Measurements from ENCODE around the gene ABCB11. TPM values are rescaled to one million over a fixed set of nuclear protein-coding genes. Genes with fewer than 3 reads are reported as not detected.
"Not testable (repeated sequence)": the region's sequence is repeated elsewhere in the genome, so short reads cannot be mapped to it uniquely, and the experiment has no call there.

ABCB11 gene
- polyA plus RNA-seq, 1 donor, result 5.3 TPM

DNA sequence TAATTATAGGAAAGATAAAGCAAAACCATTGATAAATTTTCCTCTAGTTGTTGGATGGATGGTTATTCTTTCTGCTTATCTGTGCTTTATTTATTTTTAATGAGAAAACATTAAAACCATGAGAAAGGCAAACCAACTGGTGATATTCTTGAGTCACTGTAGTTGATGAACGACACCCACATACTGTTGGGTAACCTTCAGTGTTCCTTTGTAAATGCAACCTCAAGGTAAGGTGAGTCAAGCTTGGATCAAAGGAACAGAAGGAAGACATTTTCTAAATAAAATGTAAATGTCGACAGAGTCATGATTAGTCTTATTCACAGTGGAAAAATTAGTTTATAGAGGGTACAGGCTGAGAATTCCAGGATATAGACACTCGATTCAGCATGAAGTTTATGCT is 12.7 kb downstream of the ABCB11 start:
- no peak for DNase-seq
- no peaks in the 10 kb centered on the region for H3K36me3 ChIP-seq (ENCODE audit: control insufficient read depth, insufficient read depth, low read length)
- no peaks in the 10 kb centered on the region for H3K27me3 ChIP-seq (ENCODE audit: control insufficient read depth, insufficient read depth, low read length)
- H3K4me3 ChIP-seq (ENCODE audit: low read length), result no peak overlapping the region
- WGBS (ENCODE audit: insufficient coverage, low lambda C conversion rate), result 75% methylated on average over 1 of the region's 3 CpGs
- H3K9me3 ChIP-seq (ENCODE audit: control insufficient read depth, low read depth, low read length), result no peaks in the 10 kb centered on the region
- no peaks in the 10 kb centered on the region for H3K4me1 ChIP-seq (ENCODE audit: control insufficient read depth, insufficient read depth, low read length)
- no peak overlapping the region for H3K27ac ChIP-seq (ENCODE audit: low read length)

DNA sequence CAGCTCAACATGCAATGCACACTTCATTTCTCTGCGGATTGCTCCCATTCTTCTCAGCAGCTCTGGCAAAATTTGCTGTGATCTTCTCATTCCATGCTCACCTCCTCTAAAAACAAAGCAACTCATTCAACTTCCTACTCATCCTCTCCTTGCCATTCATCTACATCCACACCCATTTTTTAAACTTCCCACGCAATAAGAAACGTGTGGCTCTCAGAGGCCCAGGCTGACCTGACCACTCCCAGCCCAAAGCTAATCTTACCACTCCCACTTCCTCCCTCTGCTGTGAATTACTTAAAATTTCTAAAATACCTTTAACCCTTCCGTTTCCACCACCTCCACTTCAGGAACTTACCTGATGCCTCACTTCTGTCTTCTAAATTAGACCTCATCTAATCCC is 15.2 kb downstream of the ABCB11 start:
- WGBS (ENCODE audit: insufficient coverage, low lambda C conversion rate), result 83% methylated on average over 2 of the region's 4 CpGs
- peaks cover 10% of the 10 kb centered on the region for H3K4me1 ChIP-seq (ENCODE audit: control insufficient read depth, insufficient read depth, low read length)
- no peak for DNase-seq
- H3K27ac ChIP-seq (ENCODE audit: low read length), result no peak overlapping the region
- H3K4me3 ChIP-seq (ENCODE audit: low read length), result no peak overlapping the region
- no peaks in the 10 kb centered on the region for H3K36me3 ChIP-seq (ENCODE audit: control insufficient read depth, insufficient read depth, low read length)
- H3K27me3 ChIP-seq (ENCODE audit: control insufficient read depth, insufficient read depth, low read length), result no peaks in the 10 kb centered on the region
- H3K9me3 ChIP-seq (ENCODE audit: control insufficient read depth, low read depth, low read length), result no peaks in the 10 kb centered on the region

DNA sequence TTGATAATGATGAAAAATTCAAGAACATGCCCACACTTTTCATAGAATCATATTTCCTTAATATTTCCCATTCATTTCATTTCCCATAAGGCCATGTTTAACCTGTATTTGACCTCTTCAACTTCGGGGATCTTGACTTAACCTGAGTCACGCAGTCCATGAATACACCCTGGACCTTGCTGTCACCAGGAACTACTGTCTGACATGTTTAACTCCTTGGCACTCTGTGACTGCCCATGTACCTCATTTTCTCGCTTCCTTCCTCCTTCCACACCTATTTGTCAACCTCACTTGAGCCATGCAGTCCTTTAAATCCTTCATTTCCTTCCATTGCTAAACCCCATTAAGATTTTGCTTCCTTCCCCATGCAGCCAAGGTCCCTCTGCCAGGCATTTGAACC is 16.3 kb downstream of the ABCB11 start:
- WGBS (ENCODE audit: insufficient coverage, low lambda C conversion rate), result 89% methylated on average over 3 of the region's 3 CpGs
- Histone ChIP-seq H3K27ac (ENCODE audit: low read length) (no peak overlapping the region), H3K36me3 (ENCODE audit: control insufficient read depth, insufficient read depth, low read length) (no peaks in the 10 kb centered on the region), H3K4me1 (ENCODE audit: control insufficient read depth, insufficient read depth, low read length) (peaks cover 17% of the 10 kb centered on the region), H3K4me3 (ENCODE audit: low read length) (no peak overlapping the region), H3K27me3 (ENCODE audit: control insufficient read depth, insufficient read depth, low read length) (no peaks in the 10 kb centered on the region), H3K9me3 (ENCODE audit: control insufficient read depth, low read depth, low read length) (no peaks in the 10 kb centered on the region)
- no peak for DNase-seq

DNA sequence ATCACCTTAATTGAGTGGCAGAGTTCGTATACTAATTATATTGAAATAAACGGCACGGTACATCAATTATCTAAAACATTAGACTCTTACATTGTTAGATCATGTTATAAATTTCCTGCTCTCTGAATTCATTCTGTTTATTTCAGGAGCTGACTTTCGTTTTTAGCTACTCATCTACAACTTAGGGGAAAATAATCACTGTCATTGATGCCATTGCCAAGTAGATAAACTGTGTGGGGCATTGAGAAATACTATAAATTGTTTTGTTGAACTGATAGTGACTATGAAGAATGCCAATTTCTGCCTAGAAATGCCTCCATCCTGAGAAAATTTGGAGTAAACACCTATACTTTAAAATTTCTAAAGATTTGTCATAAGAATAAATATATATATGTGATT is 17.5 kb downstream of the ABCB11 start:
- H3K36me3 ChIP-seq (ENCODE audit: control insufficient read depth, insufficient read depth, low read length), result no peaks in the 10 kb centered on the region
- H3K4me1 ChIP-seq (ENCODE audit: control insufficient read depth, insufficient read depth, low read length), result peaks cover 17% of the 10 kb centered on the region
- no peak overlapping the region for H3K4me3 ChIP-seq (ENCODE audit: low read length)
- no peak overlapping the region for H3K27ac ChIP-seq (ENCODE audit: low read length)
- no peaks in the 10 kb centered on the region for H3K9me3 ChIP-seq (ENCODE audit: control insufficient read depth, low read depth, low read length)
- no peaks in the 10 kb centered on the region for H3K27me3 ChIP-seq (ENCODE audit: control insufficient read depth, insufficient read depth, low read length)
- 100% methylated on average over 3 of the region's 4 CpGs for WGBS (ENCODE audit: insufficient coverage, low lambda C conversion rate)
- DNase-seq, result no peak

DNA sequence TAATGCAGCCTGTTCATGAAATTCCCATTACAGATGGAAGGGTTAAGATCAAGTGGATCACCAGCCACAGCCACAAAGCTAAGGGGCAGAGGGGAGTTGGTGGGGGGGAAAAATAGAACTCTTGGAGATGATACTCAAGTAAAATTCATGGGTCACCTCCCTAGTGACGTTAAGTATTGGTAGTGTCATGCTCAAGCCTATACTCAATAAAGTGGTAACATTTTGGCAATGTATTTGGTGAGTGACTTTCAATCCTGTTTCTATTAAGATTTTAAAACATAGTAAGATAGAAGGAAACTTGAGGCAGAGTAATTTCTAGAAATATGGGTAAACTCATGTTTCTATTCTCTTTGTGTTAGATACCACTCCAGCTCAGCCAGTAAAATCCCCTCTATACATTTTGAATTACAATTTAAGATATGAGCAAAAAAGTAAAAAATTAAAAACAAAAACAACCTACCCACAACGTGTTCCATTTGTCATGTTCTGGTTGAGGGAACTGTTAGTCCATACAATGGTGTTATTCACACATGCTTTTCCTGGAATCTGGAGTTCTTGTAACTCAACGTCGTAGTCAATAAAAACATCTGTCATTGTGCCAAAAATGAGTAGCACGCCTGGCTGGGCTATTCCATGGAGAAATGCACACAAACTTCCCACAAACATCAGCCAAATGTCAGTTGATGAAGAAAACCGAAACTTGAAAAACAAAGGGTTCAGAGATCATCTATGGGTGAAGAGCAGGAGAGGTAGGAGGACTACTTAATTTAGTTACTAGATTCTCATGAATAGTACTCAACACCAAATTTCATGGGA is 18.1 kb downstream of the ABCB11 start:
- Histone ChIP-seq H3K9me3 (ENCODE audit: control insufficient read depth, low read depth, low read length) (no peaks in the 10 kb centered on the region), H3K27me3 (ENCODE audit: control insufficient read depth, insufficient read depth, low read length) (no peaks in the 10 kb centered on the region), H3K4me3 (ENCODE audit: low read length) (no peak overlapping the region), H3K4me1 (ENCODE audit: control insufficient read depth, insufficient read depth, low read length) (peaks cover 17% of the 10 kb centered on the region), H3K36me3 (ENCODE audit: control insufficient read depth, insufficient read depth, low read length) (no peaks in the 10 kb centered on the region), H3K27ac (ENCODE audit: low read length) (peak overlapping the region; percentile 65)
- 86% methylated on average over 3 of the region's 6 CpGs for WGBS (ENCODE audit: insufficient coverage, low lambda C conversion rate)
- no peak for DNase-seq

DNA sequence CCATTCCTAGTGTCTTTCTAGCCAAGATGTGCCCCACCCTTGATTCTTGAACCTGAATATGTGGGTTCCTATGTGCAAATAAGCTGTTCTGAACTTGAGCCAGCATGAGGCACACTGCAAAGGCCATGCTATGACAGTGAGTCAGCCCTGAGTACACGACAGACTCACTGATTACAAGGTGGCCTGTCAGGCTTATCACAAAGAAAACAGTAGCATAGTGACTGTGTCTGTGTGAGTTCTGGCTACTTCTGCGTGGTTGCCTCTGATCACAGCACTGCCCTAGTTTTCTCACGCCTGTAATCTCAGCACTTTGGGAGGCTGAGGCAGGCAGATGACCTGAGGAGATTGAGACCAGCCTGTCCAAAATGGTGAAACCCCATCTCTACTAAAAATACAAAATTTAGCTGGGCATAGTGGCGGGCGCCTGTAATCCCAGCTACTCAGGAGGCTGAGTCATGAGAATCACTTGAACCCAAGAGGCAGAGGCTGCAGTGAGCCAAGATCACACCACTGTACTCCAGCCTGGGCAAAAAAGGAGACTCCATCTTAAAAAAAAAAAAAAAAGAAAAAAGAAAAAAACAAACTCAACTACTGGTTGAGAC is 18.8 kb downstream of the ABCB11 start:
- Histone ChIP-seq H3K4me1 (ENCODE audit: control insufficient read depth, insufficient read depth, low read length) (peaks cover 17% of the 10 kb centered on the region), H3K27ac (ENCODE audit: low read length) (peak overlapping the region; percentile 65)
- not testable (repeated sequence) for H3K27me3 ChIP-seq (ENCODE audit: control insufficient read depth, insufficient read depth, low read length); H3K9me3 ChIP-seq (ENCODE audit: control insufficient read depth, low read depth, low read length); H3K4me3 ChIP-seq (ENCODE audit: low read length); H3K36me3 ChIP-seq (ENCODE audit: control insufficient read depth, insufficient read depth, low read length)
- WGBS (ENCODE audit: insufficient coverage, low lambda C conversion rate), result no CpG with 5 or more reads among the region's 5 CpGs
- peak; percentile 93 to 96 for DNase-seq

DNA sequence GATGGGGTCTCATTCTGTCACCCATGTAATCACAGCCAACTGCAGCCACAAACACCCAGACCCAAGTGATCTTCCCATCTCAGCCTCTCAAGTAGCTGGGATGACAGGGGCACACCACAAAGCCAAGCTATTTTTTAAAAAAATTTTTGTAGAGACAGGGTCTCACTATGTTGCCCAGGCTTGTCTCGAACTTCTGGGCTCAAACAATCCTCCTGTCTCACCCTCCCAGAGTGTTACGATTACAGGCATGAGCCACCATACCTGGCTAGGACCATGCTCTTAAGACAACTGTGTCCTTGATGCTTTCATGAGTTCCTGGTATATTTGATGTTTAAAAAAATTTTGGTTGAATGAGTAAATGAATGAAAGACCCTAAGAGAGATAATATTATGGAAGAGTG is 19.4 kb downstream of the ABCB11 start:
- H3K36me3 ChIP-seq (ENCODE audit: control insufficient read depth, insufficient read depth, low read length), result no peaks in the 10 kb centered on the region
- no peak overlapping the region for H3K4me3 ChIP-seq (ENCODE audit: low read length)
- H3K4me1 ChIP-seq (ENCODE audit: control insufficient read depth, insufficient read depth, low read length), result peaks cover 17% of the 10 kb centered on the region
- no peaks in the 10 kb centered on the region for H3K27me3 ChIP-seq (ENCODE audit: control insufficient read depth, insufficient read depth, low read length)
- H3K27ac ChIP-seq (ENCODE audit: low read length), result peak overlapping the region; percentile 65
- no peak for DNase-seq
- no CpG with 5 or more reads among the region's 2 CpGs for WGBS (ENCODE audit: insufficient coverage, low lambda C conversion rate)
- H3K9me3 ChIP-seq (ENCODE audit: control insufficient read depth, low read depth, low read length), result no peaks in the 10 kb centered on the region

DNA sequence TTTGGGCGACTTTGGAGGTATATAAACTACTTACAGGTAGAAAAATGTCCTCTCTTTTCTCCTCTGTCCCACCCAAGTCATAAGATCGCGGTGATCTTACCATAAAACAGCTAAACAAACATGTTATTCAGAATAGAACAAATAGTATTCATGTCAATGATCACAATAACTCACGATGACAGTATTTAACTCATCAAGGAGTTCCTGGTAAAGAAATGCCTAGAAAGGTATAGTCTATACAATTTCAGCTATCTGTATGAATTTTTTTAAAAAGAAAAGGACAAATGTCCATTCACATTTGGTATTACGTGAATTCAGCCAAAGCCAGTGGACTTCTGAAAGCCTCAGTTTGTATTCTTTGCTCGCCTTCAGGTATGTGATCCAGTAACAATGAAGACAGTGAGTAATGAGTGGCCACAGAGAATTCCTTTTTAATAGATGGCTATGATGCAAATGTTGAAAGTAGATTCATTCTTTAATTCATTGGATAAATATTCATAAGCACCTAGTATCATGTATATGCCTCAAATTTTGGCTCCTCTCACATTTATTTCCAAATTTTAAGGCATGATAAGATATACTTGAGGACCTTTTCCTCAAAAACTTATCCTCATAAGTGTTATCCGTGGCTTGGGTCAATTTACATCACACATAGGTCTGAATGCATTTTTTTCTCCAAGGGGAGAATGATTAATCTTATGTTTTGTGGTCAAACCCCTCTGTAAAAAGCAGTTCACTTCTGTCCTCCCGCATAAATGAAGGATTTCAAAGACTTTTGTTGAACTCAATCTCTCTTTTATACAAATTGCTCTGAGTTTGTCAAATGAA is 20.3 kb downstream of the ABCB11 start:
- peaks cover 17% of the 10 kb centered on the region for H3K4me1 ChIP-seq (ENCODE audit: control insufficient read depth, insufficient read depth, low read length)
- H3K27ac ChIP-seq (ENCODE audit: low read length), result no peak overlapping the region
- no peaks in the 10 kb centered on the region for H3K9me3 ChIP-seq (ENCODE audit: control insufficient read depth, low read depth, low read length)
- H3K36me3 ChIP-seq (ENCODE audit: control insufficient read depth, insufficient read depth, low read length), result no peaks in the 10 kb centered on the region
- no peaks in the 10 kb centered on the region for H3K27me3 ChIP-seq (ENCODE audit: control insufficient read depth, insufficient read depth, low read length)
- 75% methylated on average over 1 of the region's 8 CpGs for WGBS (ENCODE audit: insufficient coverage, low lambda C conversion rate)
- DNase-seq, result no peak
- no peak overlapping the region for H3K4me3 ChIP-seq (ENCODE audit: low read length)

DNA sequence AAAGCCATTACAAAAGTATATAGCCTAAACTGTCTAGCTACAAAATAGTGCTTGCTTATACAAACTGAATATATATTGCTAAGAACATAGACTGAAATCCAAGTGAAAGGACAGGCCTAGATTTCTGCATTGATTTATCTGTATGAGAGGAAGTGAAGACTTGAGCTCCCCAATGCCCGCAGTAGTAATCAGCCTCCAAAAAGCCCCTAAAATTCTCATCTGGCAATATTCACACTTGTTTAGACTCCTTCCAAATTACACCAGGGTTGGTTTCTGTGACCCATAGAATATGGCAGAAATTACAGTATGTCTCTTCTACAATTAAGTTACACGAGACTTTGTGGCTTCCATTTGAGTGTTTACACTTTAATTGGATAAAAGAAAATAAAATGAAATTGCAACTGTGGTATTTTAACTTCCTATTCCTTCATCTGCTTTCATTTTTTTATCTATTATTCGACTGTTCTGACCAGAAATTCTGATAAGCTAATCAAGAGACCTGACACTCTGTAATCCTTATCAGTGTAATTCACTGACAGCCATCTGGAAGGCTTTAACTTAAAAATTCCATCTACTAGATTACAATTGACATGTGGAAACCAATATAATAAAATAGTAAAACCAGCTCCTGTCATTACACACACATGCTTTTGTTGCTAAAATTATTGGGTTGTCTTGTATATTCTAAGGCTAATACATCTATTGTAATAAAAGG is 21.1 kb downstream of the ABCB11 start:
- no peaks in the 10 kb centered on the region for H3K36me3 ChIP-seq (ENCODE audit: control insufficient read depth, insufficient read depth, low read length)
- no peak for DNase-seq
- H3K27me3 ChIP-seq (ENCODE audit: control insufficient read depth, insufficient read depth, low read length), result no peaks in the 10 kb centered on the region
- no peak overlapping the region for H3K27ac ChIP-seq (ENCODE audit: low read length)
- peaks cover 17% of the 10 kb centered on the region for H3K4me1 ChIP-seq (ENCODE audit: control insufficient read depth, insufficient read depth, low read length)
- no peaks in the 10 kb centered on the region for H3K9me3 ChIP-seq (ENCODE audit: control insufficient read depth, low read depth, low read length)
- 0% methylated on average over 2 of the region's 3 CpGs for WGBS (ENCODE audit: insufficient coverage, low lambda C conversion rate)
- H3K4me3 ChIP-seq (ENCODE audit: low read length), result no peak overlapping the region

DNA sequence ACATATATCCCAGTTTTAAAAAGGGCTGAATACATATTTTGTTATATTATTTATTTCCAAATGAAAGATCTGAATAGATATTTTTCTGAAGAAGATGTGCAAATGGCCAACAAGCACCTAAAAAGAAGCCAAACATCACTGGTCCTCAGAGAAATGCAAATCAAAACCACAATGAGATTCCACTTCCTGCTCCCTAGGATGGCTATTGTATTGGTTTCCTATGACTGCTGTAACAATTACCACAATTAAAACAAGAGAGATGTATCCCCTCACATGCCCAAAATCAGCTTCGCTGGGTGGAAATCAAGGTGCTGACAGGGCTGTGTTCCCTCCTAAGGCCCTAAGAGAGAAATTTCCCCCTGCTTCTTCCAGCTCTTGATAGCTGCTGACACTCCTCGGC is 23.2 kb downstream of the ABCB11 start:
- Histone ChIP-seq H3K4me3 (ENCODE audit: low read length) (no peak overlapping the region), H3K4me1 (ENCODE audit: control insufficient read depth, insufficient read depth, low read length) (peaks cover 17% of the 10 kb centered on the region), H3K27me3 (ENCODE audit: control insufficient read depth, insufficient read depth, low read length) (no peaks in the 10 kb centered on the region), H3K9me3 (ENCODE audit: control insufficient read depth, low read depth, low read length) (no peaks in the 10 kb centered on the region), H3K27ac (ENCODE audit: low read length) (no peak overlapping the region), H3K36me3 (ENCODE audit: control insufficient read depth, insufficient read depth, low read length) (no peaks in the 10 kb centered on the region)
- DNase-seq, result no peak
- WGBS (ENCODE audit: insufficient coverage, low lambda C conversion rate), result 92% methylated on average over 2 of the region's 2 CpGs
